Keratinocyte (primary cell): ENCODE results near the gene BRICD5.

Source experiments
- EZH2 ChIP-seq: IDR thresholded peaks from one replicate; pipeline ENCODE4 v1.6.1; 2012; ENCODE audit warnings: inconsistent platforms, mild to moderate bottlenecking, low read length, moderate library complexity
- TF ChIP-seq, protein P1 (sequence below), 3 experiments: IDR thresholded peaks in 1 of 3; conservative IDR thresholded peaks in 1 of 3; optimal IDR thresholded peaks in 1 of 3; 2 replicates in 2 of 3; 3 replicates in 1 of 3; pipeline versions ENCODE3 to v1.5.1; 2011; ENCODE audit warnings: low read length in 3 of 3, mild to moderate bottlenecking in 3 of 3, moderate library complexity in 2 of 3, control low read depth in 1 of 3, inconsistent platforms in 1 of 3; ENCODE audit not compliant: insufficient read depth in 2 of 3; ENCODE audit errors: extremely low read depth in 1 of 3

DNA sequence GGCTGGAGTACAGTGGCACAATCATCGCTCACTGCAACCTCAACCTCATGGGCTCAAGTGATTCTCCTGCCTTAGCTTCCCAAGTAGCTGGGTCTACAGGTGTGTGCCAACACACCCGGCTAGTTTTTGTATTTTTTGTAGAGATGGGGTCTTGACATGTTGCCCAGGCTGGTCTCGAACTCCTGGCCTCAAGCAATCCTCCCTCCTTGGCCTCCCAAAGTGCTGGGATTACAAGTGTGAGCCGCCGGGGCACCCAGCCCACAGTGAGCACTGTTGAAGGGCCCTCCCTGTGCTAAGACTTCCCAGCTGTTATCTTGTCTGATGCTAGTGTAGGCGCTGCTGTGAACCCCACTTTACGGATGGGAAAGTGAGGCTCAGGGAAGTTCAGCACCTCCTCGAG lies 22.3 kb downstream of the BRICD5 start:
- no peak for TF ChIP-seq EZH2
- TF ChIP-seq, protein P1, sequence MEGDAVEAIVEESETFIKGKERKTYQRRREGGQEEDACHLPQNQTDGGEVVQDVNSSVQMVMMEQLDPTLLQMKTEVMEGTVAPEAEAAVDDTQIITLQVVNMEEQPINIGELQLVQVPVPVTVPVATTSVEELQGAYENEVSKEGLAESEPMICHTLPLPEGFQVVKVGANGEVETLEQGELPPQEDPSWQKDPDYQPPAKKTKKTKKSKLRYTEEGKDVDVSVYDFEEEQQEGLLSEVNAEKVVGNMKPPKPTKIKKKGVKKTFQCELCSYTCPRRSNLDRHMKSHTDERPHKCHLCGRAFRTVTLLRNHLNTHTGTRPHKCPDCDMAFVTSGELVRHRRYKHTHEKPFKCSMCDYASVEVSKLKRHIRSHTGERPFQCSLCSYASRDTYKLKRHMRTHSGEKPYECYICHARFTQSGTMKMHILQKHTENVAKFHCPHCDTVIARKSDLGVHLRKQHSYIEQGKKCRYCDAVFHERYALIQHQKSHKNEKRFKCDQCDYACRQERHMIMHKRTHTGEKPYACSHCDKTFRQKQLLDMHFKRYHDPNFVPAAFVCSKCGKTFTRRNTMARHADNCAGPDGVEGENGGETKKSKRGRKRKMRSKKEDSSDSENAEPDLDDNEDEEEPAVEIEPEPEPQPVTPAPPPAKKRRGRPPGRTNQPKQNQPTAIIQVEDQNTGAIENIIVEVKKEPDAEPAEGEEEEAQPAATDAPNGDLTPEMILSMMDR (optimal IDR thresholded peaks at IDR 0.05 in 1 of 3, IDR thresholded peaks at IDR 0.05 in 1 of 3, conservative IDR thresholded peaks at IDR 0.05 in 1 of 3; ENCODE audit: extremely low read depth in 1 of 3, insufficient read depth in 2 of 3, low read length in 3 of 3) = no peak
